HT-29 (cell line): ENCODE data around the gene GSK3B. TPM values are rescaled to one million over a fixed set of nuclear protein-coding genes. Genes with fewer than 3 reads are reported as not detected.

Experiments used
- DNase-seq: peaks from one replicate; pipeline ENCODE4 v3.0.0-alpha.2; 2015; ENCODE audit warnings: low spot score
- total RNA-seq: library from RNA; depleted of rRNA; stranded (reverse); fragments of >200 nt; shearing (Covaris generic); gene quantifications from 2 replicates; pipeline ENCODE4 v1.2.3, GENCODE V29; 2014

The GSK3B gene
- total RNA-seq, 1 experiment from 2014 or later, result 25.2 TPM

- no peak for DNase-seq
Measured at GRCh38 chr3:120095979-120096426, 1.8 kb upstream of the GSK3B start.

- peak; percentile 96 for DNase-seq
Measured at GRCh38 chr3:120095226-120095978, 1.2 kb upstream of the GSK3B start.

GRCh38 chr3:120094776-120095225, 554 bp upstream of the GSK3B start:
- DNase-seq, result peak; percentile 100

GRCh38 chr3:120093119-120093910, 932 bp downstream of the GSK3B start:
- peak; percentile 44 for DNase-seq

GRCh38 chr3:120092474-120092873, 1.8 kb downstream of the GSK3B start:
- DNase-seq, result peak; percentile 49

- DNase-seq, result no peak
Measured at GRCh38 chr3:120090422-120090821, 3.8 kb downstream of the GSK3B start.

- no peak for DNase-seq
Measured at GRCh38 chr3:120089089-120089488, 5.2 kb downstream of the GSK3B start.

GRCh38 chr3:120088622-120089021, 5.6 kb downstream of the GSK3B start:
- no peak for DNase-seq

GRCh38 chr3:120081719-120082118, 12.5 kb downstream of the GSK3B start:
- DNase-seq, result no peak

GRCh38 chr3:120080836-120081235, 13.4 kb downstream of the GSK3B start:
- DNase-seq, result no peak

- no peak for DNase-seq
Measured at GRCh38 chr3:120077731-120078130, 16.5 kb downstream of the GSK3B start.

- peak; percentile 42 for DNase-seq
Measured at GRCh38 chr3:120072867-120073525, 21.3 kb downstream of the GSK3B start.

GRCh38 chr3:120071259-120071658, 23.0 kb downstream of the GSK3B start:
- no peak for DNase-seq

GRCh38 chr3:120070263-120070981, 23.8 kb downstream of the GSK3B start:
- no peak for DNase-seq

- no peak for DNase-seq
Measured at GRCh38 chr3:120067083-120067482, 27.2 kb downstream of the GSK3B start.

GRCh38 chr3:120066634-120067033, 27.6 kb downstream of the GSK3B start:
- DNase-seq, result no peak

GRCh38 chr3:120064641-120065040, 29.6 kb downstream of the GSK3B start:
- DNase-seq, result no peak

- no peak for DNase-seq
Measured at GRCh38 chr3:120062474-120062873, 31.8 kb downstream of the GSK3B start.

GRCh38 chr3:120059081-120059864, 35.0 kb downstream of the GSK3B start:
- DNase-seq, result no peak

GRCh38 chr3:120057626-120058025, 36.6 kb downstream of the GSK3B start:
- no peak for DNase-seq

- DNase-seq, result no peak
Measured at GRCh38 chr3:120057029-120057428, 37.2 kb downstream of the GSK3B start.
